HepG2 (cell line): ENCODE results near the gene AXIN1. TPM values are rescaled to one million over a fixed set of nuclear protein-coding genes. Genes with fewer than 3 reads are reported as not detected.

Source experiments
- ATAC-seq: fragments of 200-7000 bp; cut with Tn5 transposase; 3 replicates; pipeline ENCODE4 v1.9.1; 2020; ENCODE audit warnings: mild to moderate bottlenecking, moderate library complexity
- BruUV-seq: library from RNA; stranded (reverse); fragments of 400-500 nt; replicated peaks from 2 replicates; lab custom pipeline; 2021; lab: Mats Ljungman, UMichigan
- CTCF ChIA-PET: fragments of 300-600 bp; formaldehyde crosslinking; extraction: SDS; loops from one replicate; lab custom pipeline; 2021; ENCODE audit warnings: low total read pairs, inconsistent platforms, low intra/inter-chr PET ratio; lab: Yijun Ruan, JAX
- POLR2A ChIA-PET: fragments of 350-600 bp; sonication (Branson Sonifier 250); formaldehyde crosslinking; loops from one replicate; lab custom pipeline; 2020; ENCODE audit warnings: antibody characterized with exemption, inconsistent platforms; lab: Yijun Ruan, JAX
- DNase-seq: peaks from one replicate; pipeline ENCODE4 v3.0.0-alpha.2; 2015; ENCODE audit warnings: low spot score
- FAIRE-seq: peaks from 3 replicates; lab custom pipeline; 2011; peaks lifted over from hg19 to GRCh38; lab: Jason Lieb, UNC
- H2AFZ ChIP-seq: one replicate; pipeline ENCODE4 v1.6.1; 2011; ENCODE audit warnings: low read length, inconsistent platforms
- H3K27ac ChIP-seq: fragments of 300-600 bp; 3 replicates; pipeline ENCODE4 v1.8.0; 2011; ENCODE audit warnings: mixed run types, mild to moderate bottlenecking, mixed read lengths, low read length, inconsistent platforms; ENCODE audit not compliant: insufficient read depth; ENCODE audit errors: extremely low read length
- H3K27me3 ChIP-seq, 2 experiments: fragments of 200-600 bp in 1 of 2; 2 replicates in 1 of 2; 3 replicates in 1 of 2; pipeline versions ENCODE4 v1.6.0 to v1.8.0; 2011; ENCODE audit warnings: low read length in 2 of 2, mild to moderate bottlenecking in 2 of 2, moderate library complexity in 2 of 2, inconsistent platforms in 1 of 2; ENCODE audit not compliant: insufficient read depth in 2 of 2, control insufficient read depth in 1 of 2
- H3K36me3 ChIP-seq, 2 experiments: fragments of 200-600 bp in 1 of 2; replicated peaks in 1 of 2; 2 replicates in 1 of 2; 3 replicates in 1 of 2; pipeline versions ENCODE4 v1.5.1 to v1.8.0; 2011; ENCODE audit warnings: low read length in 2 of 2, inconsistent platforms in 1 of 2; ENCODE audit not compliant: insufficient read depth in 2 of 2, control insufficient read depth in 1 of 2
- H3K4me1 ChIP-seq: 2 replicates; pipeline ENCODE4 v1.5.1; 2012; ENCODE audit warnings: low read length, inconsistent platforms; ENCODE audit not compliant: insufficient read depth
- H3K4me2 ChIP-seq: 2 replicates; pipeline ENCODE4 v1.6.0; 2011; ENCODE audit warnings: low read depth, low read length, inconsistent platforms
- H3K4me3 ChIP-seq, 3 experiments: fragments of 200-600 bp in 1 of 3; sonication (generic), shearing (Covaris generic) in 1 of 3; replicated peaks in 1 of 3; 2 replicates each; pipeline ENCODE4 v1.5.1; 2011 to 2016; ENCODE audit warnings: low read length in 3 of 3, inconsistent platforms in 2 of 3, low read depth in 2 of 3, mild to moderate bottlenecking in 2 of 3, control low read depth in 1 of 3, mixed read lengths in 1 of 3; ENCODE audit not compliant: insufficient read depth in 1 of 3
- H3K79me2 ChIP-seq: one replicate; pipeline ENCODE4 v1.6.1; 2011; ENCODE audit warnings: low read length, inconsistent platforms; ENCODE audit not compliant: insufficient read depth
- H3K9ac ChIP-seq: 2 replicates; pipeline ENCODE4 v1.6.0; 2011; ENCODE audit warnings: mild to moderate bottlenecking, low read depth, low read length, inconsistent platforms; ENCODE audit not compliant: insufficient read depth
- H3K9me3 ChIP-seq: 2 replicates; pipeline ENCODE4 v1.5.1; 2012; ENCODE audit warnings: mild to moderate bottlenecking, low read length
- H4K20me1 ChIP-seq: 2 replicates; pipeline ENCODE4 v1.6.0; 2011; ENCODE audit warnings: inconsistent platforms, mild to moderate bottlenecking, low read length, moderate library complexity; ENCODE audit not compliant: insufficient read depth
- CAMTA2 ChIP-seq: sonication (generic); formaldehyde crosslinking; IDR thresholded peaks from 2 replicates; pipeline ENCODE4 v1.4.0; 2020; ENCODE audit warnings: mild to moderate bottlenecking, missing genetic modification reagents, borderline replicate concordance
- CENPT ChIP-seq: sonication (generic); formaldehyde crosslinking; IDR thresholded peaks from 2 replicates; pipeline ENCODE4 v1.8.0; 2022; ENCODE audit warnings: low read depth, mild to moderate bottlenecking, moderate library complexity, missing genetic modification reagents
- ESRRA ChIP-seq: sonication (generic); formaldehyde crosslinking; IDR thresholded peaks from 2 replicates; pipeline ENCODE4 v1.5.1; 2020; ENCODE audit warnings: mild to moderate bottlenecking, low read depth, missing genetic modification reagents
- HNF1B ChIP-seq: sonication (generic); formaldehyde crosslinking; IDR thresholded peaks from 2 replicates; pipeline ENCODE4 v1.5.1; 2020; ENCODE audit warnings: mild to moderate bottlenecking, moderate library complexity, missing genetic modification reagents
- PLRG1 ChIP-seq: fragments of 450-650 bp; conservative IDR thresholded peaks from 2 replicates; pipeline ENCODE4 v1.6.1; 2016
- RFX3 ChIP-seq: IDR thresholded peaks from 2 replicates; pipeline ENCODE4 v1.6.1; 2016; ENCODE audit warnings: missing biosample characterization, missing genetic modification reagents
- SAP130 ChIP-seq: IDR thresholded peaks from 2 replicates; pipeline ENCODE4 v1.6.1; 2016; ENCODE audit warnings: low read depth
- SIX1 ChIP-seq: sonication (generic); formaldehyde crosslinking; IDR thresholded peaks from 2 replicates; pipeline ENCODE4 v1.4.0; 2020; ENCODE audit warnings: missing genetic modification reagents, borderline replicate concordance
- ZBTB20 ChIP-seq: sonication (generic); formaldehyde crosslinking; IDR thresholded peaks from 2 replicates; pipeline ENCODE4 v1.8.1; 2023; ENCODE audit warnings: missing genetic modification reagents, low read depth, mild to moderate bottlenecking, borderline replicate concordance
- ZBTB43 ChIP-seq: sonication (generic); formaldehyde crosslinking; conservative IDR thresholded peaks from 2 replicates; pipeline ENCODE4 v1.4.0; 2020; ENCODE audit warnings: missing genetic modification reagents
- ZNF232 ChIP-seq: sonication (generic); formaldehyde crosslinking; IDR thresholded peaks from 2 replicates; pipeline ENCODE4 v1.4.0; 2020; ENCODE audit warnings: missing genetic modification reagents, borderline replicate concordance
- ZNF615 ChIP-seq: sonication (generic); formaldehyde crosslinking; IDR thresholded peaks from 2 replicates; pipeline ENCODE4 v1.5.0; 2020; ENCODE audit warnings: mild to moderate bottlenecking, missing genetic modification reagents, borderline replicate concordance
- ZNF703 ChIP-seq: sonication (generic); formaldehyde crosslinking; IDR thresholded peaks from 2 replicates; pipeline ENCODE4 v1.5.1; 2020; ENCODE audit warnings: missing genetic modification reagents, mild to moderate bottlenecking, moderate library complexity, borderline replicate concordance
- WGBS: methylation state at CpG from one replicate; pipeline ENCODE4 v1.1.6; 2017; ENCODE audit warnings: low lambda C conversion rate; 5-methylcytosine and 5-hydroxymethylcytosine counted together
- in situ Hi-C: cut with HindIII; loops from 2 replicates; pipeline ENCODE4 v1.10.0; 2017; ENCODE audit warnings: low pct_unique_long_range_greater_than_20kb; ENCODE audit not compliant: extremely low pct_ligation_motif_present
- intact Hi-C: fragments of 100-400 bp; cut with micrococcal nuclease; formaldehyde crosslinking; loops from one replicate; pipeline ENCODE4 v1.10.0; 2022; ENCODE audit not compliant: unreplicated experiment
- polyA plus RNA-seq, 8 experiments: library from polyadenylated mRNA; depleted of rRNA in 3 of 8; stranded (reverse) in 7 of 8; unstranded in 1 of 8; fragments of >200 nt; fragmentation: Illumina TruSeq in 4 of 8; extraction: Trizol in 4 of 8; gene quantifications; 2 replicates each; pipeline versions ENCODE4 v1.2.1 to v1.2.3, GENCODE V29; 2011 to 2016; ENCODE audit warnings: low read depth in 4 of 8, missing spikeins in 1 of 8, mixed read lengths in 1 of 8; ENCODE audit not compliant: insufficient read depth in 1 of 8
- total RNA-seq, 5 experiments: library from RNA; depleted of rRNA; stranded (reverse); fragments of >200 nt; fragmentation: Illumina TruSeq; extraction: Trizol; gene quantifications; 2 replicates each; pipeline ENCODE4 v1.2.3, GENCODE V29; 2016; ENCODE audit warnings: low read depth in 1 of 5
- TF ChIP-seq, protein P1 (sequence below): sonication (generic); formaldehyde crosslinking; IDR thresholded peaks from 2 replicates; pipeline ENCODE4 v1.4.0; 2020; ENCODE audit warnings: missing genetic modification reagents

Gene AXIN1
- total and polyA plus RNA-seq, 2 of the 13 experiments (the other 11 are each of a cell fraction or from before 2014, with no cell fraction given) = 24.0 to 26.0 TPM

GRCh38 chr16:303760-304505, 48.6 kb downstream of the AXIN1 start:
- peak; percentile 40; the same call in 2 of the 3 replicates for ATAC-seq
- FAIRE-seq = no peak
- Histone ChIP-seq H3K4me2 (no peak overlapping the region), H2AFZ (no peak overlapping the region), H3K9ac (no peak overlapping the region), H3K36me3 (peaks cover 13 to 56% of the 10 kb centered on the region in 2 experiments; a peak in 4 of 5 replicates), H3K27me3 (no peaks in the 10 kb centered on the region), H3K4me3 (no peak overlapping the region), H3K79me2 (no peaks in the 10 kb centered on the region), H3K4me1 (no peaks in the 10 kb centered on the region), H4K20me1 (no peaks in the 10 kb centered on the region), H3K9me3 (no peaks in the 10 kb centered on the region), H3K27ac (no peak overlapping the region)
- no peak for DNase-seq
- ChIA-PET POLR2A (no interaction called here), CTCF (interaction anchor here (1.4 kb wide), 1 partner anchor 58 kb away, joined by 6 read pairs; no protein-coding TSS in a partner anchor)
- intact Hi-C loops (no loop called here), in situ Hi-C loops (no loop called here)
- 97% methylated on average over 39 of the region's 43 CpGs for WGBS
- BruUV-seq = no TSS peak
- TF ChIP-seq, protein P1, sequence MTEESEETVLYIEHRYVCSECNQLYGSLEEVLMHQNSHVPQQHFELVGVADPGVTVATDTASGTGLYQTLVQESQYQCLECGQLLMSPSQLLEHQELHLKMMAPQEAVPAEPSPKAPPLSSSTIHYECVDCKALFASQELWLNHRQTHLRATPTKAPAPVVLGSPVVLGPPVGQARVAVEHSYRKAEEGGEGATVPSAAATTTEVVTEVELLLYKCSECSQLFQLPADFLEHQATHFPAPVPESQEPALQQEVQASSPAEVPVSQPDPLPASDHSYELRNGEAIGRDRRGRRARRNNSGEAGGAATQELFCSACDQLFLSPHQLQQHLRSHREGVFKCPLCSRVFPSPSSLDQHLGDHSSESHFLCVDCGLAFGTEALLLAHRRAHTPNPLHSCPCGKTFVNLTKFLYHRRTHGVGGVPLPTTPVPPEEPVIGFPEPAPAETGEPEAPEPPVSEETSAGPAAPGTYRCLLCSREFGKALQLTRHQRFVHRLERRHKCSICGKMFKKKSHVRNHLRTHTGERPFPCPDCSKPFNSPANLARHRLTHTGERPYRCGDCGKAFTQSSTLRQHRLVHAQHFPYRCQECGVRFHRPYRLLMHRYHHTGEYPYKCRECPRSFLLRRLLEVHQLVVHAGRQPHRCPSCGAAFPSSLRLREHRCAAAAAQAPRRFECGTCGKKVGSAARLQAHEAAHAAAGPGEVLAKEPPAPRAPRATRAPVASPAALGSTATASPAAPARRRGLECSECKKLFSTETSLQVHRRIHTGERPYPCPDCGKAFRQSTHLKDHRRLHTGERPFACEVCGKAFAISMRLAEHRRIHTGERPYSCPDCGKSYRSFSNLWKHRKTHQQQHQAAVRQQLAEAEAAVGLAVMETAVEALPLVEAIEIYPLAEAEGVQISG = no peak
- no peak for TF ChIP-seq ZNF232 (CRISPR knock-in tag)
- TF ChIP-seq HNF1B (CRISPR knock-in tag) = no peak
- TF ChIP-seq ZNF703 (CRISPR knock-in tag) = no peak
- TF ChIP-seq CAMTA2 (CRISPR knock-in tag) = no peak
- TF ChIP-seq SAP130 (CRISPR knock-in tag) = no peak
- TF ChIP-seq SIX1 = no peak
- no peak for TF ChIP-seq RFX3 (CRISPR knock-in tag)
- no peak for TF ChIP-seq PLRG1
- no peak for TF ChIP-seq ZBTB43 (CRISPR knock-in tag)
- no peak for TF ChIP-seq CENPT (CRISPR knock-in tag)
- no peak for TF ChIP-seq ZBTB20 (CRISPR knock-in tag)
- TF ChIP-seq ZNF615 = no peak
- TF ChIP-seq ESRRA (CRISPR knock-in tag) = no peak
